ENCODE results near the gene MAP2K2.

The MAP2K2 gene

DNA sequence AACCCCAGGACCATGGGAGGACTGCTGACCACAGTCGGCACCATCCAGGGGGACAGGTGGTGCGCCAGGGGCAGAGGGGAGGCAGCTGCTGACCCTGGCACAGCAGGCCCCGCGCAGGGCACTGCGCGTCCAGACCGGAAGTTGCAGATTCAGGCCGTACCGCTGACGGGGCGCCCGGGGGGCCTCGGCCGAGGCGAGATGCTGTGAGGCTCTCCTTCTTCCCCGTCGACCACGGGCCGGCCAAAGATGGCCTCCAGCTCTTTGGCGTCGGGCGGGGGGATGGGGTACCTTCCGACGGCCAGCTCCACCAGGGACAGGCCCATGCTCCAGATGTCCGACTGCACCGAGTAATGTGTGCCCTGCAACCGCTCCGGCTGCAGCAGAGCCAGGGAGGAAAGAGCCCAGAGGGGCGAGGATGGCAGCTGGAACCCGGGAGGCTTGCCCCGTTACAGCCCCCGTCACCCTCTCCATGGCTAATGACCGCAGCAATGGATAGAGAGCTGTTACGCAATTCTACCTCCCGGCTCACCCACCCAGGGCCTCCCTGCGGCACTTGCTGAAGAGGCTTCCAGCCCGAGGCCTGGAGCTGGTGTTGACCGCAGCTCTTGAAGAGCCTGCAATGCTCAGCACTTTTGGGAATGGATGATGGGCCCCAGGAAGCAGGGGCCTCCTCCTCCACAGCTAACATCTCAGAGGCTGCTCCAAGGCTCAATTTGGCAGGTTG is 24.7 kb downstream of the MAP2K2 start:
- no peak for DNase-seq (ENCODE audit: low read depth, low spot score)

DNA sequence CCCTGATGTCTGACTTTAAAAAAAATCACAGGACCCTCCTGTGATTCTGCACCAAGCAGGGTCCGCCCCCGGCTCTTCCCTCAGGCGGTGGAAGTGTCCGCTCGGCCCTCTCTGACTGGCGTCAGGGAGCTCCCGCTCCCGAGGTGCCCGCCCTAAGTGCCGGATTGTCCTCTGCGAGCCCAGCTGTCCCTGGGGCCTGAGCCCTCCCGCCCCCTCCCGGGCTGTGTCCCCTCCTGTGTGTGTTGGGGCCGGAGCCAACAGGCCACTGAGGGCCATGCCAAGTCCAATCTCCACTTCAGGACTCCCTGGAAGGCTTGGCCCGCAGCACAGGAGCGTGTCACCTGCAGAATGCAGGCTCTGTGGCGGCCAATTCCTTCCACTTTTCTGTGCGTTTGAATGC is 25.4 kb downstream of the MAP2K2 start:
- DNase-seq (ENCODE audit: low read depth, low spot score), result no peak

- DNase-seq (ENCODE audit: low read depth, low spot score), result no peak
Observed at GRCh38 chr19:4097501-4097900, 26.4 kb downstream of the MAP2K2 start.

DNA sequence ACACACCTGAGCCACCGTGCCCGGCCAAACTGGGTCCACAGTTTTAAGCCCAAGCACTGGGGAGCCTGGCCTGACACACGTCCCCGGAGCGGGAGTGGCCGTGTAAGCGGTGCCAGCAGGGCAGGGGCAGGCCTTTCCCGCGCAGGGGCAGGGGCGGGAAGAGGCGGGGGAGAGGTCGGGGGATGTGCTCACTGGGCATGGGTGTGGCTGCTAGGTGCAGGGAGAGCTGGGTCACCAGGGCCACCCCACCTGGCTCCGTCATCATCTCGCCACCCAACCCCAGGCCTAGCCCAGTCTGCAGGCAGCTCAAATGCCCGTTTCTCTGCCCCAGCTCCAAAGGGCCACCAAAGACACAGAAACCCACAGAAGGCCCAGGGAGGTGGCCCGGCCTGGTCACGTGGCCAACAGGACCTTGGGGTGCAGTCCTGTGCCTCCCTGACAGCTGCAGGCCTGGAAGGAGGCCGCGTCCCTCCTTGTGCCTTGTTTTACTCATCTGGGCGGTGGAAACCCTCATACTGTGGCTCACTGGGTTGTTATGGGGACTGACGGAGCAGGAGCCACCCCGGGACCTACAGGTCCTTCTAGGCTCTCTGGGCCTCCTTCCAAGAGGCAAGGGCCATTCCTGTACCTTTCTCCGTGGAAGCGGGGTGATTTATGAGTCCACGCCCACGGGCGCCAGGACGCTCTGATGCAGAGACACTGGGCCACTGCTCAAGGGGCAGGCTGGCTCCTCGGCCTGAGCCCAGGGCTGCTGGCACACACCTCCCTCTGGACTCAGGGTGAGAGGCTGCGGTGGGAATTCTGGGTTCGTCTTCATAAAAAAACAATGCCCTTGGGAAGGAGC is 27.7 kb downstream of the MAP2K2 start:
- no peak for DNase-seq (ENCODE audit: low read depth, low spot score)

DNA sequence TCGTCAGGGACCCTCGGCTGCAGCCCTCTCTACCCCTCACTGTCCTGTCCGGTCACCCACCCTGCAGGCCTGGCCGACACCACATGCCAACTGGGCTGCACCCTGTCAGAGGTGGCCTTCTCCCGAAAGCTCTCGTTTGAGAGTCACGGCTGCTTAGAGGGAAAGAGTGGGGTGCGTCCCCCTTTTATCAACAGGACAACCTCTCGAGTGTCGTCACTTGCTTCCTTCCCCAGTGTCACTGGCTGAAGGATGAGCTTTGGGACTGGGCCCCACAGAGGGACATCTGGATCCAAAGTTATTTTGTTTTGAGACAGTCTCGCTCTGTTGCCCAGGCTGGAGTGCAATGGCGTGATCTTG is 28.5 kb downstream of the MAP2K2 start:
- no peak for DNase-seq (ENCODE audit: low read depth, low spot score)

- no peak for DNase-seq (ENCODE audit: low read depth, low spot score)
Observed at GRCh38 chr19:4094761-4095487, 29.0 kb downstream of the MAP2K2 start.

- DNase-seq (ENCODE audit: low read depth, low spot score), result no peak
Observed at GRCh38 chr19:4094291-4094690, 29.6 kb downstream of the MAP2K2 start.

DNA sequence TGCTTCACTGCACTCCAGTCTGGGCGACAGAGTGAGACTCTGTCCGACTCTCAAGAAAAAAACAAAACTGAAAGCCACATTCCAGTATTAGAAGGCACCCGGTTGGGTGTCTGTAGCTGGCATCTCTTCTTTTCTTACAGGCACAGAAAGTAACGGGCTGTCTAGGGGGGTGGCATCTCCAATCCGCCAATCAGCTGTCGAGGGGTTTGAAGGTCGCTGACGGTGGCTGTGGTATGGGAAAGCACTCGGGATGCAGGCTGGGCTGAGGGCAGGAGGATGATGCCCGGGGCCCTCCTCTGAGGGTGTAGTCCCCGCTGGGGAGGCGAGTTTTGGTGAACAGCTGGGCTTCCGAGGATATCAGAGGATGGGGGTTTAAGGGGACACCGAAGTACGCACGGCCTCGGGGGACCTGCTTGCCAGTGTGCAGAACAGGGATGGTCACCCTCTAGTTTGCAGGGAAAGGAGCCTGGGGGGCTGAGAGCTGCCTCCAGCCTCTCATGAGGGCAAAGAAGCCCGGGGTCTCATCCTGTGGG is 30.2 kb downstream of the MAP2K2 start:
- no peak for DNase-seq (ENCODE audit: low read depth, low spot score)

DNA sequence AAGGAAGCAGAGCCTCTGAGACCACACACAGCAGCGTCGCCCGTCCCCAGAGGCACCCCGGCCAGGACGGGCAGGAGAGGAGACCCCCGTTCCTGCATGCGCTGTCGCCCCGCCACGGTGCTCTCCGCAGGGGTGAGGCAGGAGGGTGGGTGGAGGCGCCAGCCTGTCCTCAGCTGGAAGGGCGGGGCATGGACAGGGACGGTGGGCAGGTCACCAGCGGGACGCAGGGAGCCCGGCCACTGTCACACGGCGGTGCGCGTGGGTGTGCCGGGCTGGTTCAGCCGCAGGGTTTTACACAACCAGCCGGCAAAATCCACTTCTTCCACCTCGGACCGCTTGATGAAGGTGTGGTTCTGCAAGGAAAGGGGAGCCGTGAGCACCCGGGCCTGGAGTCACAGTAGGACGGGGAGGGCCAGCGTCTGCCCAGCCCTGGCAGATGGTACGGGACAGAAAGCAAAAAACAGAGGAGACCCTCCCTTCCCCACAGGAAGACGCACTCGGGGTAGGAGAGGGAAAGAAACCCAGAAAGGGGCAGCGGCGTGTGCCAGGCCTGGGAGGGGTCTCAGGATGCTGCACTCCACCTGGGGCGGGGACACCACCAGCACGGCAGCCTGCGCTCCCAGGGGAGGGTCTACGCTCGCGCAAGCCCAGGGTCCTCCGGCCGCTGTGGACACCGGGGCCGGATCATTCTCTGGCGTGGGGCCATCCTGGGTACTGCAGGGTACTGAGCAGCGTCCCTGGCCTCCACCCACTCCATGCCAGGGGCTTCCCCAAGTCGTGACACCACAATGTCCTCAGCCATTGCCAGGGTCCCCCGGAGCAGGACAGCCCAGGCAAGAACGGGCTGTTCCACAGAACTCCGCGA is 33.3 kb downstream of the MAP2K2 start:
- DNase-seq (ENCODE audit: low read depth, low spot score), result no peak

- DNase-seq (ENCODE audit: low read depth, low spot score), result no peak
Observed at GRCh38 chr19:4089946-4090345, 34.0 kb downstream of the MAP2K2 start.

- DNase-seq (ENCODE audit: low read depth, low spot score), result no peak
Observed at GRCh38 chr19:4089400-4089908, 34.5 kb downstream of the MAP2K2 start.

DNA sequence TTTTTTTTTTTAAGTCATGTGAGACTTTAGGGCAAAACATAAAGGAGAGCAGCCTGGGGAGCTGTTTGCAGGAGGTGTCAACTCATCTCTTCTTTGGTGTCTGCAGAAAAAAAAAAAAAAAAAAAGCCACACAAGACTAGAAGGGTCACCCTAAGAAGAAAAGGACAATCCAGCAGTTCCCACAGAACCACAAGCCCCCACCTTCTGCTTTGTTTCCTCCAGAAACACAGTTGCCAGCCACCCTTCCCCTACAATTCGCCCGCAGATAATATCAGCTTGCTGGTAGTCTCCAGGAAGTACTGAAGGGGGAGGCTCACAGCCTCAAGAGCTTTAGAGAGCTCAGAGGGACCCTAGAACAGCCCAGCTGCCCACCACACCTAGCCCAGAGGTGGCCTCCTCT is 34.9 kb downstream of the MAP2K2 start:
- DNase-seq (ENCODE audit: low read depth, low spot score), result no peak

GRCh38 chr19:4087787-4088679 is 35.9 kb downstream of the MAP2K2 start:
- no peak for DNase-seq (ENCODE audit: low read depth, low spot score)

- DNase-seq (ENCODE audit: low read depth, low spot score), result no peak
Observed at GRCh38 chr19:4086411-4086867, 37.5 kb downstream of the MAP2K2 start.

DNA sequence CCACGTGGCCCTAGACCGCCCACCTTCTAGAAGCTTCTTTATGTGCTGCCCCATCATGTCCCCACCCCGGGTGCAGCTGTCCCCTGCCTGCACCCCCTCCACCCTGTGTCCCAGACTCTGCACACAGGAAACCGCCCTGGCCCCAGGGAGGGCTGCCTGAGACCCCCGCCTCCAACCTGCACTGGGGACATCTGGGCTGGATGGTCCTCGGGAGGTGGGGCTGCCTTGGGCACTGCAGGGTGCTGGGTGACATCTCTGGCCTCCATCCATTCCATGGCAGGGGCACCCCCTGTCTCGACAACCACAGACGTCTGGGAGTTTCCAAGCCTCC is 39.4 kb downstream of the MAP2K2 start:
- no peak for DNase-seq (ENCODE audit: low read depth, low spot score)

DNA sequence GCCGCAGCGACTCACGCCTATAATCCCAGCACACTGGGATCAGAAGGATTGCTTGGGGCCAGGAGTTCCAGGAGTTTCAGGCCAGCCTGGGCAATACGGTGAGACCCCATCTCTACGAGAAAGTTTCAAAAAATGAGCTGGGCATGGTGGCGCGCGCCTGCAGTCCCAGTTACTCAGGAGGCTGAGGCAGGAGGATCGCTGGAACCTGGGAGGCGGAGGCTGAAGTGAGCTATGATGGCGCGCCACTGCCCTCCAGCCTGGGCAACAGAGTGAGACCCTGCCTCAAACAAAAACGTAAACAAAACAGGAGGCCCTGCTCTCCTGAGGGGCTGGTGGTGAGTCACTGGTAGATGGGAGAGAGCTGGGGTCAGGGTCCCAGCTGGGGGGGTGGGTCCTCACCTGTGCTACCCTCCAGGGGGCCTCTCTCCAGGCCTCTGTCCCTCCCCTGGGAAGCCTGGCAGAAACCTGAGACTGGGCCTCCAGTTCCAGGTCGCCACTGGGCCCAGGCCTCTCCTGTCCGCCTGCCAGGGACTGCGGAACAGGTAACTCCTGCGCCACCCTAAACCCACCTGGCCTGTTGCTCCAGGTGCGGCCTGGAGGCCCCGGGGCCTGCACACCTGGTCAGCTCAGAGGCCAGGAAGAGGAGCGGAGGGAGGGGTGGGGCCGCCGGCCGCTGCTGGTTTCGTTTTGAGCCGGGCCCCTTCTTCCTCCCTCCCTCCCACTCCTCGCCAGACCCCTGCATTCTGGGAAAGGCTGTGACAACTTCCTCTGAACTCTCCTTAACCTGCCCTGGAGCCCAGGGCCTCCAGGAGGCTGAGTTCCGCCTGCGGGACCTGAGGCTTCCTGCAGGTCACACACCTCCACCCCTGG is 40.0 kb downstream of the MAP2K2 start:
- DNase-seq (ENCODE audit: low read depth, low spot score), result no peak

DNA sequence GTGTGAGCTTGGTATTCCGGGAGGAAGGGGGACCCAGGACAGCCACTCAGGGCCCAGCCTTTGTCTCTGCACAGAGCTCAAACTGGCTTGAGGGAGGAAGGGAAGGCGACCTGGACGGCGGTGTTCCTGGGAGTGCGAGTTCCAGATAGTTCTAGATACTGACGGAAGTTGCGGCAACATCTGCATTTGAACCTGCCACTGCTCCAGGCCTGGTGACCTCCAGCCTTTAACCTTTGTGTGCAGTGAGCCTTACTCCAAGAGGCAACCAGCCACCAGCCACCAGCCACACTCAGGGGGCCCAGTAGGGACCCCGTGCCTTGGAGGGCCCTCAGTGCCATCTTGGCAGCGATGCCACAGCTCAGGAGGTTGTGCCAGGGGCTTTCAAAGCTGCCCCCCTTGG is 41.8 kb downstream of the MAP2K2 start:
- DNase-seq (ENCODE audit: low read depth, low spot score), result no peak

GRCh38 chr19:4081441-4082129 is 42.3 kb downstream of the MAP2K2 start:
- DNase-seq (ENCODE audit: low read depth, low spot score), result no peak

DNA sequence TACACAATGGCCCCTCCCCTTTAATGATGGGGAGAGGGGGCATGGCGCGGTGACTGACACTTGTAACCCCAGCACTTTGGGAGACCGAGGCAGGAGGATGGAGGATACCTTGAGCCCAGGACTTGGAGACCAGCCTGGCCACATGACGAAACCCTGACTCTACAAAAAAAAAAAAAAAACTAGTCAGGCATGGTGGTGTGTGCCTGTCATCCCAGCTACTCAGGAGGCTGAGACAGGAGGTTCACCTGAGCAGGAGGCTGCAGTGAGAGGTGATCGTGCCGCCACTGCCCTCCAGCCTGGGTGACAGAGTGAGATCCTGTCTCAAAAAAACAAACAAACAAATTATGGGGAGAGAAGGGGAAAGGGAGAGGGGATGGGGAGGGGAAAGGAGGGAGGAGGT is 43.4 kb downstream of the MAP2K2 start:
- DNase-seq (ENCODE audit: low read depth, low spot score), result no peak
